ENCODE measurements around the gene RNH1.

DNA sequence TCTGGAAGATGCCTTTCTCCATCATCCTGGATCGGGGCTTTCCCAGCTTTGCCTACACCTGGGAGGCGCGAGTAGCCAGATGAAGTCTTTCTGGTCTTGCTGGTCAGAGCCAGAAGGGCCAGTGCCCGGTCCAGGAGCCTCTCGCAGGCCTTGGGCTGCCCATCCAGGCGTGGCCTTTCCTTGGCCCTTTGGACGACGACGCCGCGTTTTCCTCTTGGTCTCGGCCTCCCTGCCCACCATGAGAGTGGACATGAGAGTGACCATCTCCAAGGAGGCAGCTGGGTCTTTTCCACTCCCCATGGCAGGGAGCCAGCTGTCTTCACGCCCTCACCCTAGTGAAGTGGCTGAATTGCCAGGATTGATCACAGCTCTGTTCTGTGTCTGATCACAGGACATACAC is 53.5 kb downstream of the RNH1 start:
- TF ChIP-seq, protein P1, sequence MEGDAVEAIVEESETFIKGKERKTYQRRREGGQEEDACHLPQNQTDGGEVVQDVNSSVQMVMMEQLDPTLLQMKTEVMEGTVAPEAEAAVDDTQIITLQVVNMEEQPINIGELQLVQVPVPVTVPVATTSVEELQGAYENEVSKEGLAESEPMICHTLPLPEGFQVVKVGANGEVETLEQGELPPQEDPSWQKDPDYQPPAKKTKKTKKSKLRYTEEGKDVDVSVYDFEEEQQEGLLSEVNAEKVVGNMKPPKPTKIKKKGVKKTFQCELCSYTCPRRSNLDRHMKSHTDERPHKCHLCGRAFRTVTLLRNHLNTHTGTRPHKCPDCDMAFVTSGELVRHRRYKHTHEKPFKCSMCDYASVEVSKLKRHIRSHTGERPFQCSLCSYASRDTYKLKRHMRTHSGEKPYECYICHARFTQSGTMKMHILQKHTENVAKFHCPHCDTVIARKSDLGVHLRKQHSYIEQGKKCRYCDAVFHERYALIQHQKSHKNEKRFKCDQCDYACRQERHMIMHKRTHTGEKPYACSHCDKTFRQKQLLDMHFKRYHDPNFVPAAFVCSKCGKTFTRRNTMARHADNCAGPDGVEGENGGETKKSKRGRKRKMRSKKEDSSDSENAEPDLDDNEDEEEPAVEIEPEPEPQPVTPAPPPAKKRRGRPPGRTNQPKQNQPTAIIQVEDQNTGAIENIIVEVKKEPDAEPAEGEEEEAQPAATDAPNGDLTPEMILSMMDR (IDR thresholded peaks at IDR 0.05; ENCODE audit: poor library complexity): no peak
- TF ChIP-seq EZH2phosphoT487 (IDR thresholded peaks at IDR 0.05; ENCODE audit: low read depth, severe bottlenecking, unreplicated experiment) (no peak), EZH2 (IDR thresholded peaks at IDR 0.05; ENCODE audit: borderline replicate concordance) (no peak)
